Occipital lobe (tissue), 2 donors: ENCODE results near the gene VSTM2B. TPM values are rescaled to one million over a fixed set of nuclear protein-coding genes. Genes with fewer than 3 reads are reported as not detected.

Experiments
- DNase-seq: peaks from one replicate; lab custom pipeline; 2025; lab: John Stamatoyannopoulos, UW
- total RNA-seq: library from RNA; depleted of rRNA; stranded (reverse); fragments of >200 nt; gene quantifications from one replicate; pipeline ENCODE4 v1.2.3, GENCODE V29; 2014

Gene VSTM2B
- total RNA-seq, 1 donor from 2014 or later: 12.3 TPM

GRCh38 chr19:29495901-29496441 lies 29.8 kb upstream of the VSTM2B start:
- no peak for DNase-seq

GRCh38 chr19:29497241-29497640 lies 28.6 kb upstream of the VSTM2B start:
- DNase-seq: no peak

GRCh38 chr19:29497686-29498436 lies 27.9 kb upstream of the VSTM2B start:
- no peak for DNase-seq

GRCh38 chr19:29499261-29499920 lies 26.4 kb upstream of the VSTM2B start:
- DNase-seq: no peak

GRCh38 chr19:29499921-29500590 lies 25.7 kb upstream of the VSTM2B start:
- no peak for DNase-seq

GRCh38 chr19:29501816-29502580 lies 23.8 kb upstream of the VSTM2B start:
- DNase-seq: no peak

- no peak for DNase-seq
Observed at GRCh38 chr19:29502581-29502850, 23.3 kb upstream of the VSTM2B start.

- DNase-seq: no peak
Observed at GRCh38 chr19:29503140-29503758, 22.5 kb upstream of the VSTM2B start.

GRCh38 chr19:29503785-29504184 lies 22.0 kb upstream of the VSTM2B start:
- no peak for DNase-seq

GRCh38 chr19:29504454-29504853 lies 21.3 kb upstream of the VSTM2B start:
- DNase-seq: no peak

- DNase-seq: peak; percentile 82
Observed at GRCh38 chr19:29505097-29505824, 20.5 kb upstream of the VSTM2B start.

- no peak for DNase-seq
Observed at GRCh38 chr19:29506619-29506911, 19.2 kb upstream of the VSTM2B start.

- DNase-seq: no peak
Observed at GRCh38 chr19:29507081-29507860, 18.5 kb upstream of the VSTM2B start.

- DNase-seq: no peak
Observed at GRCh38 chr19:29508181-29508580, 17.6 kb upstream of the VSTM2B start.

- no peak for DNase-seq
Observed at GRCh38 chr19:29509456-29509855, 16.3 kb upstream of the VSTM2B start.

- no peak for DNase-seq
Observed at GRCh38 chr19:29510701-29511265, 15.0 kb upstream of the VSTM2B start.

- DNase-seq: no peak
Observed at GRCh38 chr19:29511768-29512167, 14.0 kb upstream of the VSTM2B start.

GRCh38 chr19:29512748-29513147 lies 13.0 kb upstream of the VSTM2B start:
- DNase-seq: no peak

- no peak for DNase-seq
Observed at GRCh38 chr19:29514525-29515232, 11.1 kb upstream of the VSTM2B start.
